PC-3 (cell line): ENCODE results near the gene TAGLN. TPM values are rescaled to one million over a fixed set of nuclear protein-coding genes. Genes with fewer than 3 reads are reported as not detected.
"Not testable (repeated sequence)": the region's sequence is repeated elsewhere in the genome, so short reads cannot be mapped to it uniquely, and the experiment has no call there.

Experiments
- ATAC-seq: fragments of 200-7000 bp; cut with Tn5 transposase; 2 replicates; pipeline ENCODE4 v1.9.1; 2020; ENCODE audit warnings: mild to moderate bottlenecking, moderate library complexity
- BruUV-seq: library from RNA; stranded (reverse); fragments of 400-500 nt; replicated peaks from 2 replicates; lab custom pipeline; 2021; lab: Mats Ljungman, UMichigan
- CTCF ChIA-PET: fragments of 300-600 bp; sonication (Branson Sonifier 250); formaldehyde crosslinking; loops from one replicate; lab custom pipeline; 2022; ENCODE audit warnings: antibody characterized with exemption; lab: Charles Lee
- POLR2A ChIA-PET: fragments of 300-600 bp; sonication (Branson Sonifier 250); formaldehyde crosslinking; loops from one replicate; lab custom pipeline; 2022; ENCODE audit warnings: antibody characterized with exemption; ENCODE audit not compliant: unreplicated experiment; lab: Charles Lee
- DNase-seq: peaks from one replicate; pipeline ENCODE4 v3.0.0-alpha.2; 2015
- H2AFZ ChIP-seq: fragments of 300-600 bp; sonication (generic); 2 replicates; pipeline ENCODE4 v1.6.0; 2016; ENCODE audit warnings: antibody characterized with exemption, low read length
- H3F3A ChIP-seq: fragments of 300-600 bp; sonication (generic); one replicate; pipeline ENCODE4 v1.6.0; 2017; ENCODE audit warnings: antibody characterized with exemption, low read length, control low read depth, mild to moderate bottlenecking; ENCODE audit not compliant: unreplicated experiment
- H3K27ac ChIP-seq: fragments of 300-600 bp; sonication (generic); 2 replicates; pipeline ENCODE4 v1.5.1; 2016; ENCODE audit warnings: mild to moderate bottlenecking, low read length
- H3K27me3 ChIP-seq: fragments of 300-600 bp; sonication (generic); 2 replicates; pipeline ENCODE4 v1.6.1; 2016; ENCODE audit warnings: low read length, mixed read lengths
- H3K36me3 ChIP-seq: fragments of 300-600 bp; sonication (generic); 2 replicates; pipeline ENCODE4 v1.6.1; 2016; ENCODE audit warnings: low read depth, mixed run types, low read length, mixed read lengths
- H3K4me1 ChIP-seq: fragments of 300-600 bp; sonication (generic); 2 replicates; pipeline ENCODE4 v1.5.1; 2016; ENCODE audit warnings: low read length; ENCODE audit not compliant: insufficient read depth
- H3K4me2 ChIP-seq: fragments of 300-600 bp; sonication (generic); 2 replicates; pipeline ENCODE4 v1.6.0; 2016; ENCODE audit warnings: low read length
- H3K4me3 ChIP-seq: fragments of 300-600 bp; sonication (generic); 2 replicates; pipeline ENCODE4 v1.5.1; 2016; ENCODE audit warnings: mild to moderate bottlenecking, low read length, mixed read lengths
- H3K79me2 ChIP-seq: fragments of 300-600 bp; sonication (generic); 2 replicates; pipeline ENCODE4 v1.6.1; 2017; ENCODE audit warnings: low read length, mixed read lengths
- H3K9ac ChIP-seq: fragments of 300-600 bp; sonication (generic); 2 replicates; pipeline ENCODE4 v1.6.0; 2016; ENCODE audit warnings: mild to moderate bottlenecking, low read length
- H3K9me2 ChIP-seq: fragments of 300-600 bp; sonication (generic); replicated peaks from 2 replicates; pipeline ENCODE4 v1.6.1; 2016; ENCODE audit warnings: mixed run types, low read length, mixed read lengths
- H3K9me3 ChIP-seq: fragments of 300-600 bp; sonication (generic); 2 replicates; pipeline ENCODE4 v1.6.1; 2016; ENCODE audit warnings: low read length, mixed read lengths
- H4K20me1 ChIP-seq: fragments of 300-600 bp; sonication (generic); 2 replicates; pipeline ENCODE4 v1.6.1; 2016; ENCODE audit warnings: low read length, mixed read lengths
- CTCF ChIP-seq: fragments of 300-600 bp; sonication (generic); conservative IDR thresholded peaks from 2 replicates; pipeline ENCODE4 v1.5.1; 2017; ENCODE audit warnings: antibody characterized with exemption, low read depth, mild to moderate bottlenecking, low read length
- EZH2 ChIP-seq: fragments of 300-600 bp; sonication (generic); IDR thresholded peaks from one replicate; pipeline ENCODE4 v1.6.1; 2017; ENCODE audit warnings: antibody characterized with exemption, mild to moderate bottlenecking, low read length; ENCODE audit not compliant: unreplicated experiment
- EZH2phosphoT487 ChIP-seq: fragments of 300-600 bp; sonication (generic); IDR thresholded peaks from 2 replicates; pipeline ENCODE4 v1.6.1; 2018; ENCODE audit warnings: mild to moderate bottlenecking, antibody characterized with exemption, low read length, borderline replicate concordance
- intact Hi-C: fragments of 100-400 bp; cut with micrococcal nuclease; formaldehyde crosslinking; loops from 2 replicates; pipeline ENCODE4 v1.9.0; 2023
- total RNA-seq: library from RNA; depleted of rRNA; stranded (reverse); fragments of >200 nt; gene quantifications from 2 replicates; pipeline ENCODE4 v1.2.3, GENCODE V29; 2014

The TAGLN gene
- total RNA-seq, 1 experiment from 2014 or later = 10.3 TPM

- ATAC-seq, CTCF ChIA-PET: not testable (repeated sequence)
Observed at GRCh38 chr11:117207481-117207880, 8.3 kb downstream of the TAGLN start.

GRCh38 chr11:117208710-117209109 lies 9.5 kb downstream of the TAGLN start:
- ATAC-seq, H3K79me2 ChIP-seq, H3K27ac ChIP-seq, H2AFZ ChIP-seq, H3K4me1 ChIP-seq, H3K4me3 ChIP-seq, H3K36me3 ChIP-seq, H3K4me2 ChIP-seq, H3K9me3 ChIP-seq, H3F3A ChIP-seq, H3K27me3 ChIP-seq, CTCF ChIA-PET, BruUV-seq, H4K20me1 ChIP-seq, DNase-seq, H3K9me2 ChIP-seq, H3K9ac ChIP-seq, POLR2A ChIA-PET: not testable (repeated sequence)
- intact Hi-C loops = loop anchor here (5.0 kb wide), 1 partner anchor 76 kb away; no protein-coding TSS in a partner anchor

More at GRCh38 chr11:117207481-117207880, 8.3 kb downstream of the TAGLN start:
- BruUV-seq, H2AFZ ChIP-seq, H3K27ac ChIP-seq, H3K79me2 ChIP-seq, DNase-seq, H3K4me3 ChIP-seq, H3K36me3 ChIP-seq, POLR2A ChIA-PET, H3K9me2 ChIP-seq, H3K4me1 ChIP-seq, H3K4me2 ChIP-seq, H3K9me3 ChIP-seq, H3K9ac ChIP-seq, H4K20me1 ChIP-seq, H3F3A ChIP-seq, H3K27me3 ChIP-seq: not testable (repeated sequence)
- intact Hi-C loops = loop anchor here (5.0 kb wide), 1 partner anchor 75 kb away; no protein-coding TSS in a partner anchor

- H3K27me3 ChIP-seq, BruUV-seq, H3K79me2 ChIP-seq, H3K4me2 ChIP-seq, H3K4me3 ChIP-seq, H3K4me1 ChIP-seq, ATAC-seq, H3K9me2 ChIP-seq, POLR2A ChIA-PET, H4K20me1 ChIP-seq, CTCF ChIA-PET, H3K27ac ChIP-seq, H2AFZ ChIP-seq, DNase-seq, H3K9ac ChIP-seq, H3K9me3 ChIP-seq, H3F3A ChIP-seq: not testable (repeated sequence)
- peaks cover 12% of the 10 kb centered on the region; the same call in 1 of the 2 replicates for H3K36me3 ChIP-seq
- intact Hi-C loops = loop anchor here (5.0 kb wide), 1 partner anchor 77 kb away; no protein-coding TSS in a partner anchor
Observed at GRCh38 chr11:117209351-117210125, 10.4 kb downstream of the TAGLN start.

- H3K9me3 ChIP-seq = no peaks in the 10 kb centered on the region
- no TSS peak for BruUV-seq
- no peak overlapping the region for H3K27ac ChIP-seq
- no peaks in the 10 kb centered on the region for H4K20me1 ChIP-seq
- TF ChIP-seq EZH2phosphoT487 (no peak), EZH2 (no peak), CTCF (no peak)
- no peaks in the 10 kb centered on the region for H3K79me2 ChIP-seq
- DNase-seq = no peak
- H2AFZ ChIP-seq = no peak overlapping the region
- intact Hi-C loops = no loop called here
- CTCF ChIA-PET = interaction anchor here (0.7 kb wide), 1 partner anchor 697 kb away, joined by 5 read pairs; no protein-coding TSS in a partner anchor
- ATAC-seq = no peak
- no peaks in the 10 kb centered on the region for H3K4me1 ChIP-seq
- H3K9ac ChIP-seq = no peak overlapping the region
- no peaks in the 10 kb centered on the region for H3K27me3 ChIP-seq
- H3F3A ChIP-seq = no peaks in the 10 kb centered on the region
- no peak overlapping the region for H3K4me3 ChIP-seq
- H3K4me2 ChIP-seq = no peak overlapping the region
- POLR2A ChIA-PET = no interaction called here
- H3K36me3 ChIP-seq = peaks cover 10% of the 10 kb centered on the region; the same call in 1 of the 2 replicates
- no peaks in the 10 kb centered on the region for H3K9me2 ChIP-seq
Observed at GRCh38 chr11:117210620-117211019, 11.4 kb downstream of the TAGLN start.
